Ectodermal cell (in vitro differentiated cells): ENCODE measurements around the gene SPACA4.

ENCODE experiments used
- H3K27ac ChIP-seq: 2 replicates; pipeline ENCODE4 v1.7.0; 2013; ENCODE audit warnings: mild to moderate bottlenecking, low read depth, low read length; ENCODE audit not compliant: insufficient read depth, poor library complexity, severe bottlenecking
- H3K27me3 ChIP-seq: 2 replicates; pipeline ENCODE4 v1.7.0; 2013; ENCODE audit warnings: mild to moderate bottlenecking, low read length; ENCODE audit not compliant: insufficient read depth, control insufficient read depth, poor library complexity, severe bottlenecking
- H3K36me3 ChIP-seq: one replicate; pipeline ENCODE4 v1.7.0; 2013; ENCODE audit warnings: low read length; ENCODE audit not compliant: control insufficient read depth, insufficient read depth
- H3K4me1 ChIP-seq: one replicate; pipeline ENCODE4 v1.7.0; 2013; ENCODE audit warnings: low read length; ENCODE audit not compliant: control insufficient read depth, insufficient read depth
- H3K4me3 ChIP-seq: 2 replicates; pipeline ENCODE4 v1.7.0; 2013; ENCODE audit warnings: low read depth, low read length, control low read depth; ENCODE audit not compliant: insufficient read depth
- H3K9me3 ChIP-seq: 2 replicates; pipeline ENCODE4 v1.7.0; 2013; ENCODE audit warnings: mild to moderate bottlenecking, low read length, moderate library complexity; ENCODE audit not compliant: control insufficient read depth
- WGBS, 2 experiments: methylation state at CpG; one replicate each; pipeline ENCODE4 v1.1.7; 2013; ENCODE audit warnings: missing lambda C conversion rate in 2 of 2; 5-methylcytosine and 5-hydroxymethylcytosine counted together

Gene SPACA4

GRCh38 chr19:48650974-48651682 lies 44.6 kb downstream of the SPACA4 start:
- WGBS, 2 experiments, result 90 to 95% methylated on average over 12 of the region's 12 CpGs

GRCh38 chr19:48651683-48652048 lies 45.1 kb downstream of the SPACA4 start:
- Histone ChIP-seq H3K27ac (no peak overlapping the region), H3K4me3 (no peak overlapping the region), H3K9me3 (no peaks in the 10 kb centered on the region), H3K27me3 (no peaks in the 10 kb centered on the region), H3K36me3 (no peaks in the 10 kb centered on the region), H3K4me1 (no peaks in the 10 kb centered on the region)
- WGBS, 2 experiments, result 80 to 82% methylated on average over 5 of the region's 5 CpGs

More at GRCh38 chr19:48650974-48651682, 44.6 kb downstream of the SPACA4 start:
- H3K9me3 ChIP-seq, result no peaks in the 10 kb centered on the region
- no peak overlapping the region for H3K4me3 ChIP-seq
- H3K36me3 ChIP-seq, result no peaks in the 10 kb centered on the region
- H3K27me3 ChIP-seq, result no peaks in the 10 kb centered on the region
- H3K4me1 ChIP-seq, result no peaks in the 10 kb centered on the region
- H3K27ac ChIP-seq, result no peak overlapping the region

GRCh38 chr19:48654299-48655059 lies 47.9 kb downstream of the SPACA4 start:
- WGBS, 2 experiments, result 82 to 83% methylated on average over 11 of the region's 11 CpGs
- Histone ChIP-seq H3K4me1 (no peaks in the 10 kb centered on the region), H3K27me3 (no peaks in the 10 kb centered on the region), H3K27ac (no peak overlapping the region), H3K4me3 (no peak overlapping the region), H3K9me3 (no peaks in the 10 kb centered on the region), H3K36me3 (no peaks in the 10 kb centered on the region)

GRCh38 chr19:48656840-48657474 lies 50.4 kb downstream of the SPACA4 start:
- H3K9me3 ChIP-seq, result no peaks in the 10 kb centered on the region
- no peak overlapping the region for H3K4me3 ChIP-seq
- no peaks in the 10 kb centered on the region for H3K4me1 ChIP-seq
- H3K27ac ChIP-seq, result no peak overlapping the region
- H3K27me3 ChIP-seq, result no peaks in the 10 kb centered on the region
- no peaks in the 10 kb centered on the region for H3K36me3 ChIP-seq
- 59 to 64% methylated on average over 16 of the region's 16 CpGs for WGBS, 2 experiments
